CD4-positive, alpha-beta memory T cell (primary cell): ENCODE data around the gene RFC5. TPM values are rescaled to one million over a fixed set of nuclear protein-coding genes. Genes with fewer than 3 reads are reported as not detected.

ENCODE experiments used
- CTCF ChIA-PET: fragments of 350-600 bp; sonication (Branson Sonifier 250); formaldehyde crosslinking; loops from one replicate; lab custom pipeline; 2021; ENCODE audit warnings: inconsistent platforms; ENCODE audit not compliant: partially characterized antibody; lab: Charles Lee
- POLR2A ChIA-PET: fragments of 350-600 bp; sonication (Branson Sonifier 250); formaldehyde crosslinking; loops from one replicate; lab custom pipeline; 2021; ENCODE audit not compliant: partially characterized antibody; lab: Charles Lee
- DNase-seq, 5 donors: peaks; one replicate each; pipeline versions ENCODE4 v3.0.0 to v3.0.0-alpha.2; 2020 to 2022; ENCODE audit warnings: mixed read lengths in 1 of 5
- H3K27ac ChIP-seq: one replicate; pipeline ENCODE4 v1.7.0; 2013; ENCODE audit warnings: low read depth, low read length
- H3K27me3 ChIP-seq: 2 replicates; pipeline ENCODE4 v1.7.0; 2013; ENCODE audit warnings: mild to moderate bottlenecking, low read length, moderate library complexity; ENCODE audit not compliant: insufficient read depth
- H3K36me3 ChIP-seq: 2 replicates; pipeline ENCODE4 v1.7.0; 2013; ENCODE audit warnings: mild to moderate bottlenecking, low read length, moderate library complexity; ENCODE audit not compliant: insufficient read depth
- H3K4me1 ChIP-seq: 2 replicates; pipeline ENCODE4 v1.7.0; 2013; ENCODE audit warnings: mild to moderate bottlenecking, low read length, moderate library complexity; ENCODE audit not compliant: insufficient read depth
- H3K4me3 ChIP-seq, 2 donors: one replicate each; pipeline ENCODE4 v1.7.0; 2013; ENCODE audit warnings: low read length in 2 of 2, mild to moderate bottlenecking in 1 of 2
- H3K9me3 ChIP-seq, 2 donors: one replicate each; pipeline ENCODE4 v1.7.0; 2013; ENCODE audit warnings: low read length in 2 of 2, control low read depth in 1 of 2; ENCODE audit not compliant: control insufficient read depth in 1 of 2
- H3K27ac Mint-ChIP-seq, 7 donors: one replicate each; pipeline ENCODE4 v1.8.0; 2020 to 2021; ENCODE audit warnings: mixed read lengths in 7 of 7, mild to moderate bottlenecking in 6 of 7, inconsistent platforms in 3 of 7, moderate library complexity in 3 of 7
- H3K27me3 Mint-ChIP-seq, 2 donors: one replicate each; pipeline ENCODE4 v1.8.0; 2020 to 2021; ENCODE audit warnings: mixed read lengths in 2 of 2
- H3K36me3 Mint-ChIP-seq, 2 donors: one replicate each; pipeline ENCODE4 v1.8.0; 2020 to 2021; ENCODE audit warnings: mixed read lengths in 2 of 2, inconsistent platforms in 1 of 2, mild to moderate bottlenecking in 1 of 2
- H3K4me1 Mint-ChIP-seq, 4 donors: one replicate each; pipeline ENCODE4 v1.8.0; 2020 to 2021; ENCODE audit warnings: mixed read lengths in 4 of 4, mild to moderate bottlenecking in 1 of 4
- H3K4me3 Mint-ChIP-seq, 8 donors: one replicate each; pipeline ENCODE4 v1.8.0; 2020 to 2021; ENCODE audit warnings: mixed read lengths in 8 of 8, mild to moderate bottlenecking in 7 of 8, moderate library complexity in 6 of 8, inconsistent platforms in 3 of 8
- H3K9me3 Mint-ChIP-seq, 8 donors: one replicate each; pipeline ENCODE4 v1.8.0; 2020 to 2021; ENCODE audit warnings: mixed read lengths in 8 of 8, mild to moderate bottlenecking in 5 of 8, inconsistent platforms in 3 of 8, moderate library complexity in 1 of 8
- intact Hi-C: fragments of 100-400 bp; cut with micrococcal nuclease; formaldehyde crosslinking; loops from one replicate; pipeline ENCODE4 v1.15.1; 2023
- polyA plus RNA-seq, 2 donors: library from polyadenylated mRNA; unstranded; fragments of 300-500 nt; fragmentation: Illumina TruSeq; gene quantifications; one replicate each; pipeline ENCODE4 v1.2.3, GENCODE V29; 2021
- total RNA-seq, 2 experiments: library from RNA; stranded (reverse); gene quantifications; one replicate each; pipeline ENCODE4 v1.2.3, GENCODE V29; 2021

Gene RFC5
- total and polyA plus RNA-seq, 4 experiments from 2014 or later, result 13.5 to 17.5 (median 17.2) TPM

GRCh38 chr12:118061011-118061872, 44.7 kb downstream of the RFC5 start, which contains the start of gene WSB2:
Gene WSB2, minus strand, starts transcription at chr12:118061179. Its CDS starts 131 bp downstream, at chr12:118061048.
- intact Hi-C loops, result loop anchor here (1.0 to 5.0 kb wide), 3 partner anchors 45 to 312 kb away; partner anchors contain the start of genes PEBP1 and RFC5

GRCh38 chr12:118061873-118062843, 45.7 kb downstream of the RFC5 start:
- Mint-ChIP-seq H3K27me3 (no peaks in the 10 kb centered on the region), H3K4me3 (peak overlapping the region; percentile 92 to 98 (median 96)), H3K36me3 (peaks cover 0 to 13% of the 10 kb centered on the region in 2 donors), H3K4me1 (peaks cover 25 to 68% (median 45%) of the 10 kb centered on the region in 4 donors), H3K27ac (peak overlapping the region; percentile 87 to 96 (median 93)), H3K9me3 (no peaks in the 10 kb centered on the region)
- POLR2A ChIA-PET, result interaction anchor here (1.1 to 2.7 kb wide), 8 partner anchors 9 to 320 kb away, joined by 3 to 14 read pairs (median 4); partner anchors contain the start of genes PEBP1, RFC5 and SUDS3
- CTCF ChIA-PET, result interaction anchor here (1.5 to 5.3 kb wide), 3 partner anchors 8 to 314 kb away, joined by 5 to 31 read pairs (median 11); partner anchors contain the start of gene SUDS3
- Histone ChIP-seq H3K9me3 (no peaks in the 10 kb centered on the region), H3K4me1 (peaks cover 53% of the 10 kb centered on the region), H3K27me3 (no peaks in the 10 kb centered on the region), H3K27ac (peak overlapping the region; percentile 68), H3K36me3 (no peaks in the 10 kb centered on the region), H3K4me3 (peak overlapping the region; percentile 84 to 96)
- intact Hi-C loops, result loop anchor here (1.0 to 5.0 kb wide), 3 partner anchors 46 to 311 kb away; partner anchors contain the start of genes PEBP1 and RFC5
- DNase-seq, result peak in 3 of 5 donors; percentile 4 to 43 (median 18)

More at GRCh38 chr12:118061011-118061872, 44.7 kb downstream of the RFC5 start, which contains the start of gene WSB2:
- DNase-seq, result peak; percentile 34 to 57 (median 42)
- Histone ChIP-seq H3K4me1 (peaks cover 53% of the 10 kb centered on the region), H3K9me3 (no peaks in the 10 kb centered on the region), H3K27me3 (no peaks in the 10 kb centered on the region), H3K36me3 (no peaks in the 10 kb centered on the region), H3K27ac (peak within 1 kb of the TSS; percentile 81), H3K4me3 (peak within 1 kb of the TSS; percentile 84 to 96)
- no peaks in the 10 kb centered on the region for H3K9me3 Mint-ChIP-seq
- H3K4me1 Mint-ChIP-seq, result peaks cover 26 to 66% (median 46%) of the 10 kb centered on the region in 4 donors
- H3K27me3 Mint-ChIP-seq, result no peaks in the 10 kb centered on the region
- ChIA-PET CTCF (interaction anchor here (0.5 to 5.3 kb wide), 4 partner anchors 7 to 315 kb away, joined by 3 to 31 read pairs (median 8); partner anchors contain the start of gene SUDS3), POLR2A (interaction anchor here (0.8 to 2.7 kb wide), 14 partner anchors 8 to 321 kb away, joined by 3 to 14 read pairs (median 4); partner anchors contain the start of genes PEBP1, RFC5 and SUDS3)
- H3K4me3 Mint-ChIP-seq, result peak within 1 kb of the TSS; percentile 92 to 98 (median 96)
- H3K27ac Mint-ChIP-seq, result peak within 1 kb of the TSS; percentile 92 to 97 (median 96)
- H3K36me3 Mint-ChIP-seq, result peaks cover 0 to 13% of the 10 kb centered on the region in 2 donors

- Mint-ChIP-seq H3K36me3 (peaks cover 0 to 13% of the 10 kb centered on the region in 2 donors), H3K4me3 (peak overlapping the region in 7 of 8 donors; percentile 51 to 98 (median 77)), H3K9me3 (no peaks in the 10 kb centered on the region), H3K27me3 (peaks cover 0 to 2% of the 10 kb centered on the region in 2 donors), H3K27ac (peak overlapping the region in 4 of 7 donors; percentile 13 to 87 (median 36)), H3K4me1 (peaks cover 25 to 62% (median 45%) of the 10 kb centered on the region in 4 donors)
- Histone ChIP-seq H3K27me3 (no peaks in the 10 kb centered on the region), H3K36me3 (no peaks in the 10 kb centered on the region), H3K4me3 (no peak overlapping the region), H3K4me1 (peaks cover 53% of the 10 kb centered on the region), H3K9me3 (no peaks in the 10 kb centered on the region), H3K27ac (no peak overlapping the region)
- intact Hi-C loops, result loop anchor here (5.0 kb wide), 1 partner anchor 74 kb away; the partner anchor contains the start of gene PEBP1
- POLR2A ChIA-PET, result interaction anchor here (0.6 to 2.9 kb wide), 4 partner anchors 9 to 64 kb away, joined by 3 to 12 read pairs (median 4); no protein-coding TSS in a partner anchor
- CTCF ChIA-PET, result interaction anchor here (0.7 to 5.3 kb wide), 9 partner anchors 7 to 314 kb away, joined by 3 to 31 read pairs (median 4); no protein-coding TSS in a partner anchor
- no peak for DNase-seq
Observed at GRCh38 chr12:118063576-118064391, 47.3 kb downstream of the RFC5 start.

GRCh38 chr12:118064608-118065007, 48.1 kb downstream of the RFC5 start:
- CTCF ChIA-PET, result interaction anchor here (0.7 to 5.3 kb wide), 8 partner anchors 8 to 313 kb away, joined by 3 to 31 read pairs (median 6); no protein-coding TSS in a partner anchor
- peak overlapping the region in 1 of 7 donors; percentile 25 for H3K27ac Mint-ChIP-seq
- peaks cover 0 to 2% of the 10 kb centered on the region in 2 donors for H3K27me3 Mint-ChIP-seq
- H3K27me3 ChIP-seq, result no peaks in the 10 kb centered on the region
- no peak overlapping the region for H3K27ac ChIP-seq
- peak in 2 of 5 donors; percentile 9 to 16 for DNase-seq
- no peaks in the 10 kb centered on the region for H3K36me3 ChIP-seq
- POLR2A ChIA-PET, result interaction anchor here (1.1 to 2.9 kb wide), 3 partner anchors 10 to 71 kb away, joined by 3 to 12 read pairs (median 3); partner anchors contain the start of gene PEBP1
- peak overlapping the region in 7 of 8 donors; percentile 6 to 80 (median 29) for H3K4me3 Mint-ChIP-seq
- intact Hi-C loops, result loop anchor here (5.0 kb wide), 1 partner anchor 73 kb away; the partner anchor contains the start of gene PEBP1
- H3K9me3 Mint-ChIP-seq, result no peaks in the 10 kb centered on the region
- H3K4me1 Mint-ChIP-seq, result peaks cover 22 to 53% (median 37%) of the 10 kb centered on the region in 4 donors
- no peak overlapping the region for H3K4me3 ChIP-seq
- H3K9me3 ChIP-seq, result no peaks in the 10 kb centered on the region
- peaks cover 0 to 10% of the 10 kb centered on the region in 2 donors for H3K36me3 Mint-ChIP-seq
- peaks cover 47% of the 10 kb centered on the region for H3K4me1 ChIP-seq

- Histone ChIP-seq H3K27ac (no peak overlapping the region), H3K4me3 (no peak overlapping the region), H3K4me1 (peaks cover 39% of the 10 kb centered on the region), H3K36me3 (no peaks in the 10 kb centered on the region), H3K9me3 (no peaks in the 10 kb centered on the region), H3K27me3 (no peaks in the 10 kb centered on the region)
- peaks cover 0 to 2% of the 10 kb centered on the region in 2 donors for H3K27me3 Mint-ChIP-seq
- intact Hi-C loops, result no loop called here
- POLR2A ChIA-PET, result interaction anchor here (1.2 to 2.9 kb wide), 2 partner anchors 12 to 70 kb away, joined by 3 to 12 read pairs; partner anchors contain the start of gene PEBP1
- peaks cover 17 to 46% (median 30%) of the 10 kb centered on the region in 4 donors for H3K4me1 Mint-ChIP-seq
- CTCF ChIA-PET, result interaction anchor here (0.7 to 5.3 kb wide), 5 partner anchors 9 to 56 kb away, joined by 3 to 31 read pairs (median 13); no protein-coding TSS in a partner anchor
- H3K27ac Mint-ChIP-seq, result peak overlapping the region in 1 of 7 donors; percentile 7
- H3K4me3 Mint-ChIP-seq, result peak overlapping the region in 2 of 8 donors; percentile 12 to 40
- no peaks in the 10 kb centered on the region for H3K9me3 Mint-ChIP-seq
- peaks cover 0 to 6% of the 10 kb centered on the region in 2 donors for H3K36me3 Mint-ChIP-seq
- no peak for DNase-seq
Observed at GRCh38 chr12:118065380-118065779, 48.9 kb downstream of the RFC5 start.
